ENCODE measurements around the gene MOSPD3. TPM values are rescaled to one million over a fixed set of nuclear protein-coding genes. Genes with fewer than 3 reads are reported as not detected.

The MOSPD3 gene
- total RNA-seq, 4 donors from 2014 or later, result 13.5 to 39.6 (median 18.4) TPM

GRCh38 chr7:100630066-100630465 is 17.7 kb downstream of the MOSPD3 start:
- in situ Hi-C loops (cut with MboI; ENCODE audit: low pct_ligation_motif_present in 1 of 4, low pct_unique_long_range_greater_than_20kb in 1 of 4, low sequenced_read_pairs in 3 of 4), result no loop called here
- H3K36me3 ChIP-seq, result no peaks in the 10 kb centered on the region
- intact Hi-C loops (cut with DNase I; ENCODE audit: low total_unique reads), result no loop called here
- no peak overlapping the region for H3K4me3 ChIP-seq
- no peak overlapping the region for H3K27ac ChIP-seq
- peaks cover 7% of the 10 kb centered on the region for H3K27me3 ChIP-seq
- WGBS, 2 donors (ENCODE audit: low coverage in 1 of 2), result 87 to 94% methylated on average over 3 to 4 of the region's 4 CpGs
- no peak for TF ChIP-seq CTCF (IDR thresholded peaks at IDR 0.05)
- TF ChIP-seq POLR2AphosphoS5 (IDR thresholded peaks at IDR 0.05), result no peak
- TF ChIP-seq EP300 (IDR thresholded peaks at IDR 0.05; ENCODE audit: low read depth), result no peak
- TF ChIP-seq POLR2A (IDR thresholded peaks at IDR 0.05), result no peak
- H3K9me3 ChIP-seq, result no peaks in the 10 kb centered on the region
- H3K4me1 ChIP-seq, result peaks cover 3 to 21% (median 16%) of the 10 kb centered on the region in 4 donors
- no peak for DNase-seq

- Histone ChIP-seq H3K36me3 (no peaks in the 10 kb centered on the region), H3K27ac (peak overlapping the region in 2 of 4 donors; percentile 13 to 33), H3K4me1 (peaks cover 0 to 10% (median 8%) of the 10 kb centered on the region in 4 donors), H3K9me3 (no peaks in the 10 kb centered on the region), H3K27me3 (peaks cover 7% of the 10 kb centered on the region), H3K4me3 (peak overlapping the region; percentile 22 to 59 (median 48))
- intact Hi-C loops (cut with DNase I; ENCODE audit: low total_unique reads) (no loop called here), in situ Hi-C loops (cut with MboI; ENCODE audit: low pct_ligation_motif_present in 1 of 4, low pct_unique_long_range_greater_than_20kb in 1 of 4, low sequenced_read_pairs in 3 of 4) (no loop called here)
- WGBS, 2 donors (ENCODE audit: low coverage in 1 of 2), result 0 to 4% methylated on average over 1 to 36 of the region's 72 CpGs
- DNase-seq, result peak; percentile 72
- TF ChIP-seq CTCF (IDR thresholded peaks at IDR 0.05), result peak in 4 of 5 experiments; percentile 31 to 44 (median 38)
- no peak for TF ChIP-seq POLR2AphosphoS5 (IDR thresholded peaks at IDR 0.05)
- TF ChIP-seq EP300 (IDR thresholded peaks at IDR 0.05; ENCODE audit: low read depth), result no peak
- no peak for TF ChIP-seq POLR2A (IDR thresholded peaks at IDR 0.05)
These were observed 20.8 kb downstream of the MOSPD3 start for GRCh38 chr7:100632951-100633717.

- no peak for DNase-seq
- H3K27me3 ChIP-seq, result peaks cover 21% of the 10 kb centered on the region
- H3K36me3 ChIP-seq, result no peaks in the 10 kb centered on the region
- intact Hi-C loops (cut with DNase I; ENCODE audit: low total_unique reads), result no loop called here
- no peak overlapping the region for H3K4me3 ChIP-seq
- 86% methylated on average over 17 of the region's 17 CpGs; no CpG with 5 or more reads in 1 of the 2 donors for WGBS, 2 donors (ENCODE audit: low coverage in 1 of 2)
- no peaks in the 10 kb centered on the region for H3K4me1 ChIP-seq
- H3K9me3 ChIP-seq, result no peaks in the 10 kb centered on the region
- TF ChIP-seq POLR2AphosphoS5 (IDR thresholded peaks at IDR 0.05), result no peak
- no peak for TF ChIP-seq CTCF (IDR thresholded peaks at IDR 0.05)
- no peak for TF ChIP-seq POLR2A (IDR thresholded peaks at IDR 0.05)
- TF ChIP-seq EP300 (IDR thresholded peaks at IDR 0.05; ENCODE audit: low read depth), result no peak
- no peak overlapping the region for H3K27ac ChIP-seq
- in situ Hi-C loops (cut with MboI; ENCODE audit: low pct_ligation_motif_present in 1 of 4, low pct_unique_long_range_greater_than_20kb in 1 of 4, low sequenced_read_pairs in 3 of 4), result no loop called here
These were observed 27.7 kb downstream of the MOSPD3 start for GRCh38 chr7:100639995-100640516.

GRCh38 chr7:100640517-100641440 is 28.4 kb downstream of the MOSPD3 start:
- TF ChIP-seq POLR2AphosphoS5 (IDR thresholded peaks at IDR 0.05), result no peak
- no peak for TF ChIP-seq EP300 (IDR thresholded peaks at IDR 0.05; ENCODE audit: low read depth)
- no peak for TF ChIP-seq POLR2A (IDR thresholded peaks at IDR 0.05)
- TF ChIP-seq CTCF (IDR thresholded peaks at IDR 0.05), result no peak
- WGBS, 2 donors (ENCODE audit: low coverage in 1 of 2), result 40 to 73% methylated on average over 2 to 22 of the region's 24 CpGs
- H3K4me1 ChIP-seq, result no peaks in the 10 kb centered on the region
- no peak overlapping the region for H3K27ac ChIP-seq
- no peaks in the 10 kb centered on the region for H3K9me3 ChIP-seq
- no peak overlapping the region for H3K4me3 ChIP-seq
- in situ Hi-C loops (cut with MboI; ENCODE audit: low pct_ligation_motif_present in 1 of 4, low pct_unique_long_range_greater_than_20kb in 1 of 4, low sequenced_read_pairs in 3 of 4), result no loop called here
- no peak for DNase-seq
- peaks cover 21% of the 10 kb centered on the region for H3K27me3 ChIP-seq
- intact Hi-C loops (cut with DNase I; ENCODE audit: low total_unique reads), result no loop called here
- H3K36me3 ChIP-seq, result no peaks in the 10 kb centered on the region
